ENCODE data around the gene GRIP2. TPM values are rescaled to one million over a fixed set of nuclear protein-coding genes. Genes with fewer than 3 reads are reported as not detected.

Gene GRIP2
- total and polyA plus RNA-seq, 9 of the 15 experiments (the other 6 are each of a cell fraction or from before 2014, with no cell fraction given) = 0.01 TPM; not detected in 7

GRCh38 chr3:14461748-14462324, 78.3 kb downstream of the GRIP2 start:
- H3K4me1 ChIP-seq (replicated peaks in 1 of 2; ENCODE audit: control insufficient read depth in 2 of 2, insufficient read depth in 2 of 2, low read length in 2 of 2) = peaks cover 9 to 12% of the 10 kb centered on the region in 2 experiments; a peak in 3 of 5 replicates
- H3K27me3 ChIP-seq (ENCODE audit: control insufficient read depth in 2 of 2, insufficient read depth in 2 of 2, low read length in 2 of 2) = no peaks in the 10 kb centered on the region
- FAIRE-seq (no peak), DNase-seq (ENCODE audit: extremely low read depth in 1 of 4, low spot score in 3 of 4) (peak in 3 of 4 experiments; percentile 41 to 51 (median 42)), ATAC-seq (peak; percentile 65)
- intact Hi-C loops (cut with micrococcal nuclease) (loop anchor here (2.0 to 10.0 kb wide), 2 partner anchors 201 to 567 kb away; no protein-coding TSS in a partner anchor), in situ Hi-C loops (cut with MboI) (loop anchor here (5.0 kb wide), 1 partner anchor 260 kb away; no protein-coding TSS in a partner anchor)
- H3K27ac ChIP-seq (ENCODE audit: extremely low read depth, low read depth, low read length) = no peak overlapping the region
- H3K4me2 ChIP-seq (ENCODE audit: insufficient read depth, low read length) = no peak overlapping the region
- no TSS peak for BruUV-seq (replicated peaks)
- no peak overlapping the region for H2AFZ ChIP-seq (ENCODE audit: low read depth, low read length)
- peak overlapping the region in 1 of 2 experiments; percentile 38; a peak in 1 of 4 replicates for H3K9ac ChIP-seq (ENCODE audit: insufficient read depth in 1 of 2, low read depth in 2 of 2, low read length in 2 of 2)
- peaks cover 99% of the 10 kb centered on the region for H3K36me3 ChIP-seq (ENCODE audit: control insufficient read depth, insufficient read depth, low read length)
- no peaks in the 10 kb centered on the region for H3K9me3 ChIP-seq (replicated peaks; ENCODE audit: control insufficient read depth, insufficient read depth, low read depth, low read length)
- no peaks in the 10 kb centered on the region for H3K9me1 ChIP-seq (ENCODE audit: control insufficient read depth, insufficient read depth, low read length)
- 83% methylated on average over 8 of the region's 8 CpGs for WGBS (ENCODE audit: insufficient coverage, low coverage, missing lambda C conversion rate)
- no peaks in the 10 kb centered on the region for H4K20me1 ChIP-seq (replicated peaks; ENCODE audit: control insufficient read depth, insufficient read depth, low read length)
- H3K4me3 ChIP-seq = no peak overlapping the region
- ChIA-PET POLR2A (interaction anchor here (1.1 kb wide), 1 partner anchor 186 kb away, joined by 3 read pairs; no protein-coding TSS in a partner anchor), CTCF (ENCODE audit: low intra/inter-chr PET ratio) (interaction anchor here (0.6 to 4.7 kb wide), 5 partner anchors 60 to 565 kb away, joined by 4 to 69 read pairs (median 13); no protein-coding TSS in a partner anchor)
- H3K79me2 ChIP-seq (ENCODE audit: control insufficient read depth, insufficient read depth, low read length) = no peaks in the 10 kb centered on the region
- TF ChIP-seq KAT7 (CRISPR knock-in tag; IDR thresholded peaks at IDR 0.05; ENCODE audit: borderline replicate concordance) = no peak
- TF ChIP-seq ARID2 (IDR thresholded peaks at IDR 0.05) = peak; percentile 75; the same call in 1 of the 2 replicates
- TF ChIP-seq TFAP4 (CRISPR knock-in tag; IDR thresholded peaks at IDR 0.05; ENCODE audit: borderline replicate concordance) = peak; percentile 43; the same call in 1 of the 2 replicates
- TF ChIP-seq POLR2G (IDR thresholded peaks at IDR 0.05; ENCODE audit: low read depth, low read length) = peak; percentile 25; the same call in 1 of the 2 replicates
- no peak for TF ChIP-seq ZNF695 (CRISPR knock-in tag; IDR thresholded peaks at IDR 0.05)
- peak; percentile 41; the same call in 1 of the 2 replicates for TF ChIP-seq CTBP1 (IDR thresholded peaks at IDR 0.05; ENCODE audit: borderline replicate concordance)
- peak; percentile 29 for TF ChIP-seq CTCFL (IDR thresholded peaks at IDR 0.05; ENCODE audit: borderline replicate concordance, insufficient read depth, low read depth, low read length, poor library complexity, severe bottlenecking)
- peak; percentile 91 for TF ChIP-seq DEAF1 (CRISPR knock-in tag; IDR thresholded peaks at IDR 0.05)
- TF ChIP-seq ZNF511 (CRISPR knock-in tag; IDR thresholded peaks at IDR 0.05) = no peak
- peak; percentile 88 to 93 for TF ChIP-seq RAD21 (CRISPR knock-in tag; conservative IDR thresholded peaks at IDR 0.05 in 1 of 2, IDR thresholded peaks at IDR 0.05 in 1 of 2)
- no peak for TF ChIP-seq SAP30 (IDR thresholded peaks at IDR 0.05; ENCODE audit: borderline replicate concordance, insufficient read depth, low read depth, low read length, poor library complexity, severe bottlenecking)
- no peak for TF ChIP-seq ETS1 (conservative IDR thresholded peaks at IDR 0.05; ENCODE audit: control insufficient read depth, low read depth, low read length)
- peak; percentile 59; the same call in 1 of the 2 replicates for TF ChIP-seq STAG1 (CRISPR knock-in tag; IDR thresholded peaks at IDR 0.05; ENCODE audit: borderline replicate concordance)

Measured in K562 (cell line).